ENCODE results near the gene IL15.

The IL15 gene

DNA sequence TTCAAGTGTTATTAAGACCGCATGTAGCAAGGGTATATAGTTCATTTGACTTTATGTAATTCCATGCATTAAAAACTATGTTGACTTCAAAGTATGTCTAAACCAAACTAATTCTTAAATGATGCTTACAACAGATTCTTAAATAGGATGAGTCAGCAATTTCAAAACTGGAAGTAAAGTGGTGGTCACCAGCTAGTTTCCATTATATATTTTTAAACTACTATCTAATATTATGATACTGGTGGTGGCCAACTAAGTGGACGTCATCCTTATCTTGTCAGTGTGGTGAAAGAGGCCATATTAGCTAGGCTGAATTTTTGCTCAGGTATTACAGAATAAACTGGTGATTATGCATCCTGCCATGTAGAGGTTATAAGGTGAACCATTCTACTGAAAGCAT lies 1.2 kb downstream of the IL15 start:
- TF ChIP-seq, protein P1, sequence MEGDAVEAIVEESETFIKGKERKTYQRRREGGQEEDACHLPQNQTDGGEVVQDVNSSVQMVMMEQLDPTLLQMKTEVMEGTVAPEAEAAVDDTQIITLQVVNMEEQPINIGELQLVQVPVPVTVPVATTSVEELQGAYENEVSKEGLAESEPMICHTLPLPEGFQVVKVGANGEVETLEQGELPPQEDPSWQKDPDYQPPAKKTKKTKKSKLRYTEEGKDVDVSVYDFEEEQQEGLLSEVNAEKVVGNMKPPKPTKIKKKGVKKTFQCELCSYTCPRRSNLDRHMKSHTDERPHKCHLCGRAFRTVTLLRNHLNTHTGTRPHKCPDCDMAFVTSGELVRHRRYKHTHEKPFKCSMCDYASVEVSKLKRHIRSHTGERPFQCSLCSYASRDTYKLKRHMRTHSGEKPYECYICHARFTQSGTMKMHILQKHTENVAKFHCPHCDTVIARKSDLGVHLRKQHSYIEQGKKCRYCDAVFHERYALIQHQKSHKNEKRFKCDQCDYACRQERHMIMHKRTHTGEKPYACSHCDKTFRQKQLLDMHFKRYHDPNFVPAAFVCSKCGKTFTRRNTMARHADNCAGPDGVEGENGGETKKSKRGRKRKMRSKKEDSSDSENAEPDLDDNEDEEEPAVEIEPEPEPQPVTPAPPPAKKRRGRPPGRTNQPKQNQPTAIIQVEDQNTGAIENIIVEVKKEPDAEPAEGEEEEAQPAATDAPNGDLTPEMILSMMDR (IDR thresholded peaks at IDR 0.05): no peak
- Histone ChIP-seq H3K9ac (no peak overlapping the region), H3K4me2 (ENCODE audit: low read length) (peak overlapping the region; percentile 94), H3K4me3 (ENCODE audit: low read depth, low read length) (no peak overlapping the region), H2AFZ (no peak overlapping the region), H3K4me1 (no peaks in the 10 kb centered on the region), H3K36me3 (ENCODE audit: control insufficient read depth, insufficient read depth, low read length) (no peaks in the 10 kb centered on the region), H3K27me3 (ENCODE audit: control insufficient read depth, insufficient read depth, low read length) (no peaks in the 10 kb centered on the region), H3K27ac (no peak overlapping the region), H3K79me2 (no peaks in the 10 kb centered on the region), H3K9me3 (ENCODE audit: control insufficient read depth, low read length) (no peaks in the 10 kb centered on the region)

DNA sequence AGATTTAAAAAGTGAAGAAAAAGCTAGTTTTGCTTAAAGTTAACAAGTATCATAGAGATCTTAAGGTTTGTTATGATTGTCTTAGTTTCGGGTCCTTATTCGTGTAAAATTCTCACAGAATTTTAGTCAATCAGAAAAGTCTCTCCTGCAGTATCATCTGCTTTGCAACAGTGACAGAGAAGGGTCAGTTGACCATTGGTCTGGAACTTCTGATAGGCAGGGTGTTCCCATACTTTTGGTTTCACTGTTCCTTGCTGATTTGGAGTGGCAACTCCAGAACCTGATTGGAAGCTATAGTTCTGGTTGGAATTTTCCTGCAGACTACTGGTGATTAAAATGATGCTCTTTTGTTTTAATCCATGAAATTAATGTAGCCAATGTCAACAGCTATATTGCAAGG lies 1.8 kb downstream of the IL15 start:
- Histone ChIP-seq H3K9me3 (ENCODE audit: control insufficient read depth, low read length) (no peaks in the 10 kb centered on the region), H3K36me3 (ENCODE audit: control insufficient read depth, insufficient read depth, low read length) (no peaks in the 10 kb centered on the region), H3K79me2 (no peaks in the 10 kb centered on the region), H3K4me2 (ENCODE audit: low read length) (no peak overlapping the region), H2AFZ (no peak overlapping the region), H3K27ac (no peak overlapping the region), H3K4me3 (ENCODE audit: low read depth, low read length) (no peak overlapping the region), H3K27me3 (ENCODE audit: control insufficient read depth, insufficient read depth, low read length) (no peaks in the 10 kb centered on the region), H3K9ac (no peak overlapping the region), H3K4me1 (no peaks in the 10 kb centered on the region)
- TF ChIP-seq, protein P1 (IDR thresholded peaks at IDR 0.05): no peak

DNA sequence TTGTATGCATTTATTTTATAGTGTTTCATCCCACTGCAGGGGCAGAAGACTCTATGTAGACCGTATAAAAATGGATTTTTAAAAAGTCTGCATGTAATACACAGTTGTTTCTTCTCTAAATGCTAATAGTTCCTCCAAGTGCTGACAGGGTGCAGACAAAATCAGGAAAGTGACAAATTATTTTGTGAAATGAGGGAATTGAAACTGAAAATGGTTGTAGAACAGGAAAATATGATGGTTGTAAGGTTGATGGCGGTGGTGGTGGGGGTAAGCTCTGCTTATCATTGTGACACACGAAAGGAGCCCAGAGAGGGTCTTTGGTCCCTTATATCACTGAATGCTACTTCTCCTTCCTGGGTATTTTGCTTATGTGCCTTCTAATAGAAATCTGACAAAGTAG lies 4.3 kb downstream of the IL15 start:
- Histone ChIP-seq H3K4me3 (ENCODE audit: low read depth, low read length) (no peak overlapping the region), H3K27ac (no peak overlapping the region), H2AFZ (no peak overlapping the region), H3K4me2 (ENCODE audit: low read length) (no peak overlapping the region), H3K36me3 (ENCODE audit: control insufficient read depth, insufficient read depth, low read length) (no peaks in the 10 kb centered on the region), H3K9me3 (ENCODE audit: control insufficient read depth, low read length) (no peaks in the 10 kb centered on the region), H3K9ac (no peak overlapping the region), H3K4me1 (no peaks in the 10 kb centered on the region), H3K27me3 (ENCODE audit: control insufficient read depth, insufficient read depth, low read length) (no peaks in the 10 kb centered on the region), H3K79me2 (no peaks in the 10 kb centered on the region)
- TF ChIP-seq, protein P1 (IDR thresholded peaks at IDR 0.05): no peak

DNA sequence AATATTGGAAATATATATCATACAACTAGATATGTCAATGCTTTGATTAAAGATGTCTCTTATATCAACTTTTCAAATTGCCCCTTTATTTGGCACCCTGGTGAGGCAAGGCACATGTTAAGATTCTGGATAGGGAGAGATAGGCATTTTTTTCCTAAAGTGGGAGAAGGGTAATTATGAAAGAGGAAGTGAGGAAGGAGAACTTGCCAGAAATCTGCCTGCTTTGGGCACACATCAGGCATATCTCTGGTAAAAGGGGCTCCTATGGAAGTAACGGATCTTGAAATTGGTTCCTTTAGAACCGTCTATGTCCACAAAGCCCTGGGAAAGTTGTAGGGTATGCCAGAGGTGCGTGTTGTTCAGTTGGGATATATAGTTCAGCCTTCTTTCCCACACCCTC lies 5.7 kb downstream of the IL15 start:
- no peaks in the 10 kb centered on the region for H3K27me3 ChIP-seq (ENCODE audit: control insufficient read depth, insufficient read depth, low read length)
- H3K27ac ChIP-seq: no peak overlapping the region
- TF ChIP-seq, protein P1 (IDR thresholded peaks at IDR 0.05): no peak
- no peak overlapping the region for H3K4me2 ChIP-seq (ENCODE audit: low read length)
- H3K36me3 ChIP-seq (ENCODE audit: control insufficient read depth, insufficient read depth, low read length): no peaks in the 10 kb centered on the region
- no peaks in the 10 kb centered on the region for H3K9me3 ChIP-seq (ENCODE audit: control insufficient read depth, low read length)
- H3K79me2 ChIP-seq: no peaks in the 10 kb centered on the region
- no peaks in the 10 kb centered on the region for H3K4me1 ChIP-seq
- no peak overlapping the region for H3K4me3 ChIP-seq (ENCODE audit: low read depth, low read length)
- no peak overlapping the region for H3K9ac ChIP-seq
- H2AFZ ChIP-seq: no peak overlapping the region

DNA sequence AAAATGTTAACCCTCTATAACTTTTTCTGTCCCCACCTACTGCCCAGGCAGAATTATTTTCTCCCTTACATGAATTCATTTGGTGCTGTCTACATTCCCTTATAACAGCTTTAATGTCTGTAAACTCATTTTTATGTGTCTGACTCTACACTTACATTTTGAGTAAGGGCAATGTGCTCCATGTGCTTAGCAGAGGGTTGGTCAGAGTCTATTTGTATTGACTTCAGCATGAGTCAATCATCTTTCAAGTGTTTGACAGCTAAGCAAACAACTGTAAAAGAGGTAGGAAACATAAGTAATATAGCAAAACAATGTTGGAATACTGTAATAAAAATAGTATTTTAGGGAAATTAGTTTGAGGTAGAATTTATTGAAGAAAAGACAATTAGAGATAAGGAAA lies 6.3 kb downstream of the IL15 start:
- Histone ChIP-seq H3K9me3 (ENCODE audit: control insufficient read depth, low read length) (no peaks in the 10 kb centered on the region), H3K9ac (no peak overlapping the region), H3K27me3 (ENCODE audit: control insufficient read depth, insufficient read depth, low read length) (no peaks in the 10 kb centered on the region), H3K4me3 (ENCODE audit: low read depth, low read length) (no peak overlapping the region), H3K79me2 (no peaks in the 10 kb centered on the region), H3K4me2 (ENCODE audit: low read length) (no peak overlapping the region), H3K36me3 (ENCODE audit: control insufficient read depth, insufficient read depth, low read length) (no peaks in the 10 kb centered on the region), H3K27ac (no peak overlapping the region), H3K4me1 (no peaks in the 10 kb centered on the region), H2AFZ (no peak overlapping the region)
- TF ChIP-seq, protein P1 (IDR thresholded peaks at IDR 0.05): no peak
